ENCODE measurements around the gene CASP10.

The CASP10 gene

DNA sequence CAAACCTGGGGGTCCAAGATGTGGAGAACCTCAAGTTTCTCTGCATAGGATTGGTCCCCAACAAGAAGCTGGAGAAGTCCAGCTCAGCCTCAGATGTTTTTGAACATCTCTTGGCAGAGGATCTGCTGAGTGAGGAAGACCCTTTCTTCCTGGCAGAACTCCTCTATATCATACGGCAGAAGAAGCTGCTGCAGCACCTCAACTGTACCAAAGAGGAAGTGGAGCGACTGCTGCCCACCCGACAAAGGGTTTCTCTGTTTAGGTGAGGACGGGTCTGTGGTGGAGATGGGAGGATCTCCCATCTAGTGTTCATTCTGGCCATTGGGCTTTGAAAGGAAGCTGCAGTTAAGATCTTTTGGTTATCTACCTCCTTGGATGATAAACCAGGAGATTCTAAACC is 2.9 kb downstream of the CASP10 start:
- Mint-ChIP-seq H3K36me3 (ENCODE audit: low read depth) (no peaks in the 10 kb centered on the region), H3K4me3 (no peak overlapping the region), H3K27ac (no peak overlapping the region), H3K4me1 (no peaks in the 10 kb centered on the region), H3K9me3 (no peaks in the 10 kb centered on the region), H3K27me3 (ENCODE audit: low read depth) (peaks cover 3% of the 10 kb centered on the region)
- TF ChIP-seq CTCF (IDR thresholded peaks at IDR 0.05; ENCODE audit: unreplicated experiment in 3 of 3): no peak

GRCh38 chr2:201186982-201187381 is 4.0 kb downstream of the CASP10 start:
- Mint-ChIP-seq H3K4me3 (no peak overlapping the region), H3K9me3 (no peaks in the 10 kb centered on the region), H3K4me1 (no peaks in the 10 kb centered on the region), H3K36me3 (ENCODE audit: low read depth) (no peaks in the 10 kb centered on the region), H3K27ac (no peak overlapping the region), H3K27me3 (ENCODE audit: low read depth) (peaks cover 3% of the 10 kb centered on the region)
- TF ChIP-seq CTCF (IDR thresholded peaks at IDR 0.05; ENCODE audit: unreplicated experiment in 3 of 3): no peak

- Mint-ChIP-seq H3K4me1 (no peaks in the 10 kb centered on the region), H3K4me3 (no peak overlapping the region), H3K9me3 (no peaks in the 10 kb centered on the region), H3K27me3 (ENCODE audit: low read depth) (peaks cover 3% of the 10 kb centered on the region), H3K27ac (no peak overlapping the region), H3K36me3 (ENCODE audit: low read depth) (no peaks in the 10 kb centered on the region)
- TF ChIP-seq CTCF (IDR thresholded peaks at IDR 0.05; ENCODE audit: unreplicated experiment in 3 of 3): no peak
These were observed 5.5 kb downstream of the CASP10 start for GRCh38 chr2:201188449-201188848.

DNA sequence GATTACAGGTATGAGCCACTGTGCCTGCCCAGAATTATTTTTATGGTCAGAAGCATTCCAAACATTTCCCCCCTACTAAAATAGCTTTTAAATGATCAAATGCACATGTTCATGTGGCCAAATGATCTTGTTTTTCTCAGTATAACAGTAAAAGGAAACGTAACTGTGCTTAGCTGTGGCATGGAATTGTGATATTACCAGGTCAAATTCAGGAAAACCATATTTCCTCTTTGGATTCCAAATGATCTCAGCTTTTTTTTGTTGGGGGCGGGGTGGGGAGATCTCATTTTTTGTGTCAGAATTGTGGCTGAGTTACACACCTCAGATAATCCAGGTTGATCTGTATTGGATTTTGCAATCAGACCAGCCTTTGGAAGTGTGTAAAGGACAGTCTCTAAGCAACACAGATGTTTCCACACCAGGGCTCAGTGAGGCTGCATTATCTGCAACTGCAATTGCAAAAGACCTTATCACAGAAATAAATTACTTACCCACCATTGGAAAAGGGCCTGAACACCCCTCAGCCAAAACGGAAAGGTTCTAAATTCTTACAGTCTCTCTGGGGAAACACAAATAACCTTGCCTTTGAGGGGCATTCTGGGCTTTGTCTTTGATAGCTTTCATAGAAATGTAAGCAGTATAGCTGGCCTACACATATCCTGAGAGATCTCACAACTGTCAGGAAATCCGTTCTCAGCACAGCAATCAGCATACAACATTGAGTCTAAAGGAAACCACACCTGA is 8.4 kb downstream of the CASP10 start:
- Mint-ChIP-seq H3K9me3 (no peaks in the 10 kb centered on the region), H3K27ac (peak overlapping the region in 2 of 3 experiments; percentile 48 to 59), H3K36me3 (ENCODE audit: low read depth) (no peaks in the 10 kb centered on the region), H3K4me3 (no peak overlapping the region), H3K27me3 (ENCODE audit: low read depth) (peaks cover under 1% of the 10 kb centered on the region), H3K4me1 (no peaks in the 10 kb centered on the region)
- TF ChIP-seq CTCF (IDR thresholded peaks at IDR 0.05; ENCODE audit: unreplicated experiment in 3 of 3): no peak

DNA sequence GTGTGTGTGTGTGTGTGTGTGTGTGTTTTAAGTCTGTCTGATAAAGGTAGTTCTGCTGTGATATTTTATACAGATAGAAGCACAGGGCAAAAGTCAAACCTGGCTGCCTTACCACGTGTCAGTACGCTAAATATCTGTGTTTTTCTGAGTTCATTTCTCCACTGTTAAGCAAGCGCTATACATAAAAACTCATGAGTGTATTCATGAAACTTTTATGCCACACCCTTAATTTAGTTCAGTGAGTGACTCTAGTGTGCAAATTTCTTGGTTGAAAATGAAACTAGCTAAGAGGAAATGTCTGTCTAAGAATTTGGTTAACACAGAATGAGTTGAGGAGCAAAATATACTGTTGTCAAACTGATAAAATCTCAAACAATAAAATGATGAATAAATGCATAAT is 11.2 kb downstream of the CASP10 start:
- Mint-ChIP-seq H3K4me3 (no peak overlapping the region), H3K36me3 (ENCODE audit: low read depth) (no peaks in the 10 kb centered on the region), H3K27ac (no peak overlapping the region), H3K4me1 (no peaks in the 10 kb centered on the region), H3K9me3 (no peaks in the 10 kb centered on the region), H3K27me3 (ENCODE audit: low read depth) (no peaks in the 10 kb centered on the region)
- no peak for TF ChIP-seq CTCF (IDR thresholded peaks at IDR 0.05; ENCODE audit: unreplicated experiment in 3 of 3)

DNA sequence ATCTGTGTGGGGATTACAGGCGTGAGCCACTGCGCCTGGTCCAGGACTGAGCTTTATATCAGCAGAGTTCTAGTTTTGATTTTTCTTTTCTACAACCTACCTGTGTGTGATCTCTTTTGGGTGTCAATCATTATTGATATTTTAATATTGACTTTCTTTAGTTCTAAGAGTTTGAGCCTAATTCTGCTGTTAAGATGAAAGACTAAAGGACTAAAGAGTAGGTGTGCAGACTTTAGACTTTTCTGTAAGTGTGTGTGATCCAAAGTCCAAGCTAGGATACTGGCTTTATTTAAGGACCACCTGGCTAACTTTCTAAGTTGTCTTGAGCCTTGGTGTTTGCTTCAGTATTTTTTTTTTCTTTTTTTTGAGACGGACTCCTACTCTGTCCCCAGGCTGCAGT is 12.4 kb downstream of the CASP10 start:
- H3K9me3 Mint-ChIP-seq: no peaks in the 10 kb centered on the region
- no peak overlapping the region for H3K27ac Mint-ChIP-seq
- no peak for TF ChIP-seq CTCF (IDR thresholded peaks at IDR 0.05; ENCODE audit: unreplicated experiment in 3 of 3)
- no peak overlapping the region for H3K4me3 Mint-ChIP-seq
- no peaks in the 10 kb centered on the region for H3K27me3 Mint-ChIP-seq (ENCODE audit: low read depth)
- no peaks in the 10 kb centered on the region for H3K36me3 Mint-ChIP-seq (ENCODE audit: low read depth)
- H3K4me1 Mint-ChIP-seq: no peaks in the 10 kb centered on the region

Measured in nephron (organoid).